Ectodermal cell (in vitro differentiated cells): ENCODE data around the gene NENF.
A peak's percentile ranks its signal among the peaks of the same experiment; 100 is the strongest.

Experiments used
- H3K27ac ChIP-seq: 2 replicates; pipeline ENCODE4 v1.7.0; 2013; ENCODE audit warnings: mild to moderate bottlenecking, low read depth, low read length; ENCODE audit not compliant: insufficient read depth, poor library complexity, severe bottlenecking
- H3K27me3 ChIP-seq: 2 replicates; pipeline ENCODE4 v1.7.0; 2013; ENCODE audit warnings: mild to moderate bottlenecking, low read length; ENCODE audit not compliant: insufficient read depth, control insufficient read depth, poor library complexity, severe bottlenecking
- H3K36me3 ChIP-seq: one replicate; pipeline ENCODE4 v1.7.0; 2013; ENCODE audit warnings: low read length; ENCODE audit not compliant: control insufficient read depth, insufficient read depth
- H3K4me1 ChIP-seq: one replicate; pipeline ENCODE4 v1.7.0; 2013; ENCODE audit warnings: low read length; ENCODE audit not compliant: control insufficient read depth, insufficient read depth
- H3K4me3 ChIP-seq: 2 replicates; pipeline ENCODE4 v1.7.0; 2013; ENCODE audit warnings: low read depth, low read length, control low read depth; ENCODE audit not compliant: insufficient read depth
- H3K9me3 ChIP-seq: 2 replicates; pipeline ENCODE4 v1.7.0; 2013; ENCODE audit warnings: mild to moderate bottlenecking, low read length, moderate library complexity; ENCODE audit not compliant: control insufficient read depth
- WGBS, 2 experiments: methylation state at CpG; one replicate each; pipeline ENCODE4 v1.1.7; 2013; ENCODE audit warnings: missing lambda C conversion rate in 2 of 2; 5-methylcytosine and 5-hydroxymethylcytosine counted together

The NENF gene

GRCh38 chr1:212410231-212410820 is 22.4 kb upstream of the NENF start:
- no peak overlapping the region for H3K4me3 ChIP-seq
- peaks cover 41% of the 10 kb centered on the region for H3K36me3 ChIP-seq
- peaks cover 15% of the 10 kb centered on the region for H3K27me3 ChIP-seq
- WGBS, 2 experiments, result 95 to 96% methylated on average over 8 of the region's 8 CpGs
- H3K9me3 ChIP-seq, result no peaks in the 10 kb centered on the region
- H3K27ac ChIP-seq, result no peak overlapping the region
- peaks cover 12% of the 10 kb centered on the region for H3K4me1 ChIP-seq

- no peaks in the 10 kb centered on the region for H3K9me3 ChIP-seq
- WGBS, 2 experiments, result 96% methylated on average over 3 of the region's 3 CpGs
- H3K4me1 ChIP-seq, result peaks cover 15% of the 10 kb centered on the region
- H3K27ac ChIP-seq, result no peak overlapping the region
- H3K4me3 ChIP-seq, result no peak overlapping the region
- H3K27me3 ChIP-seq, result peaks cover 15% of the 10 kb centered on the region
- peaks cover 30% of the 10 kb centered on the region for H3K36me3 ChIP-seq
These were observed 20.3 kb upstream of the NENF start for GRCh38 chr1:212412374-212412773.

- Histone ChIP-seq H3K27ac (no peak overlapping the region), H3K4me1 (peaks cover 15% of the 10 kb centered on the region)
These were observed 18.8 kb upstream of the NENF start for GRCh38 chr1:212413902-212414327.

GRCh38 chr1:212414328-212415106 is 18.2 kb upstream of the NENF start, which contains the start of gene PACC1:
Gene PACC1, minus strand, starts transcription at chr1:212414886. Its CDS starts 129 bp downstream, at chr1:212414757.
- Histone ChIP-seq H3K4me1 (peaks cover 15% of the 10 kb centered on the region), H3K9me3 (no peaks in the 10 kb centered on the region), H3K27me3 (peaks cover 15% of the 10 kb centered on the region), H3K4me3 (peak within 1 kb of the TSS; percentile 64), H3K27ac (no peak within 1 kb of the TSS), H3K36me3 (peaks cover 19% of the 10 kb centered on the region)
- WGBS, 2 experiments, result 0% methylated on average over 73 to 74 of the region's 74 CpGs

More at GRCh38 chr1:212413902-212414327, 18.8 kb upstream of the NENF start:
- Histone ChIP-seq H3K27me3 (peaks cover 15% of the 10 kb centered on the region), H3K9me3 (no peaks in the 10 kb centered on the region), H3K4me3 (peak overlapping the region; percentile 64), H3K36me3 (peaks cover 23% of the 10 kb centered on the region)
- WGBS, 2 experiments, result 9 to 10% methylated on average over 21 of the region's 21 CpGs

GRCh38 chr1:212415107-212415841 is 17.4 kb upstream of the NENF start:
- Histone ChIP-seq H3K4me3 (no peak overlapping the region), H3K36me3 (peaks cover 12% of the 10 kb centered on the region), H3K27ac (no peak overlapping the region), H3K9me3 (no peaks in the 10 kb centered on the region), H3K4me1 (peaks cover 15% of the 10 kb centered on the region), H3K27me3 (peaks cover 15% of the 10 kb centered on the region)
- WGBS, 2 experiments, result 83 to 85% methylated on average over 13 of the region's 13 CpGs

- no peaks in the 10 kb centered on the region for H3K4me1 ChIP-seq
- no peaks in the 10 kb centered on the region for H3K9me3 ChIP-seq
- H3K27ac ChIP-seq, result no peak overlapping the region
- H3K4me3 ChIP-seq, result no peak overlapping the region
- 89 to 90% methylated on average over 2 of the region's 2 CpGs for WGBS, 2 experiments
- H3K27me3 ChIP-seq, result no peaks in the 10 kb centered on the region
- no peaks in the 10 kb centered on the region for H3K36me3 ChIP-seq
These were observed 11.6 kb upstream of the NENF start for GRCh38 chr1:212421165-212421564.

- no peaks in the 10 kb centered on the region for H3K36me3 ChIP-seq
- WGBS, 2 experiments, result 86% methylated on average over 3 of the region's 3 CpGs
- H3K4me1 ChIP-seq, result no peaks in the 10 kb centered on the region
- H3K4me3 ChIP-seq, result no peak overlapping the region
- H3K9me3 ChIP-seq, result no peaks in the 10 kb centered on the region
- H3K27me3 ChIP-seq, result peaks cover 5% of the 10 kb centered on the region
- H3K27ac ChIP-seq, result no peak overlapping the region
These were observed 8.8 kb upstream of the NENF start for GRCh38 chr1:212423879-212424278.

GRCh38 chr1:212428496-212428895 is 4.2 kb upstream of the NENF start:
- Histone ChIP-seq H3K4me1 (no peaks in the 10 kb centered on the region), H3K9me3 (no peaks in the 10 kb centered on the region), H3K27ac (no peak overlapping the region), H3K4me3 (no peak overlapping the region), H3K27me3 (peaks cover 15% of the 10 kb centered on the region), H3K36me3 (no peaks in the 10 kb centered on the region)
- WGBS, 2 experiments, result 90% methylated on average over 5 of the region's 5 CpGs

GRCh38 chr1:212430416-212430815 is 2.3 kb upstream of the NENF start:
- Histone ChIP-seq H3K9me3 (no peaks in the 10 kb centered on the region), H3K4me1 (no peaks in the 10 kb centered on the region), H3K27ac (no peak overlapping the region), H3K4me3 (no peak overlapping the region), H3K27me3 (peaks cover 24% of the 10 kb centered on the region), H3K36me3 (no peaks in the 10 kb centered on the region)
- 89 to 92% methylated on average over 2 of the region's 2 CpGs for WGBS, 2 experiments

GRCh38 chr1:212430955-212431394 is 1.7 kb upstream of the NENF start:
- WGBS, 2 experiments, result 95% methylated on average over 3 of the region's 3 CpGs
- Histone ChIP-seq H3K4me1 (no peaks in the 10 kb centered on the region), H3K9me3 (no peaks in the 10 kb centered on the region), H3K36me3 (no peaks in the 10 kb centered on the region), H3K27me3 (peaks cover 24% of the 10 kb centered on the region), H3K27ac (no peak overlapping the region), H3K4me3 (no peak overlapping the region)
